ENCODE results near the gene SRGAP2C. TPM values are rescaled to one million over a fixed set of nuclear protein-coding genes. Genes with fewer than 3 reads are reported as not detected.
"Not testable (repeated sequence)": the region's sequence is repeated elsewhere in the genome, so short reads cannot be mapped to it uniquely, and the experiment has no call there.

SRGAP2C gene
- total and polyA plus RNA-seq, 4 donors = 1.9 to 11.9 (median 4.3) TPM

DNA sequence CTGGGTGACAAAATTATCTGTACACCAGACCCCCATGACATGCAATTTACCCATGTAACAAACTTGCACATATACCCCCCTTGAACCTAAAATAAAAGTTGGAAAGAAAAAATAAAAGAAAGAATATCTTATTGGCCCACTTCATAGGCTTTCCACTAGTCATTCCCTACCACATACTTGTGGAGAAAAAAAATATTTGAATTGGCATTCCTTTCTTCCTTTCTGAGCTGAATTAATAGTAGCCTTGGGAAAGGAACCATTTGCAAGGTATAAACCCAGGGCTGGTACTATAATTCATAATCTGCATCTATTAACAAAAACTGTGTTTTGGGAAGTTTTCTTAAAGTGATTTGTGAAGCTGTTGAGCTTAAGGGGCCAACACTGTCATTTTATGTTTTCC, 140.0 kb downstream of the SRGAP2C start:
- not testable (repeated sequence) for H3K9me3 ChIP-seq (ENCODE audit: control insufficient read depth in 4 of 4, low read length in 3 of 4); H3K4me1 ChIP-seq (ENCODE audit: control insufficient read depth in 4 of 4, insufficient read depth in 4 of 4, low read length in 3 of 4); H3K9ac ChIP-seq (ENCODE audit: low read depth in 1 of 2, low read length in 2 of 2); H3K4me3 ChIP-seq (ENCODE audit: low read depth in 1 of 3, low read length in 3 of 3); H3K36me3 ChIP-seq (ENCODE audit: control insufficient read depth in 4 of 4, insufficient read depth in 3 of 4, low read depth in 1 of 4, low read length in 3 of 4); H3K27me3 ChIP-seq (ENCODE audit: control insufficient read depth in 4 of 4, insufficient read depth in 4 of 4, low read length in 3 of 4); DNase-seq (ENCODE audit: low spot score); H3K27ac ChIP-seq (ENCODE audit: low read depth in 1 of 2, low read length in 2 of 2)

DNA sequence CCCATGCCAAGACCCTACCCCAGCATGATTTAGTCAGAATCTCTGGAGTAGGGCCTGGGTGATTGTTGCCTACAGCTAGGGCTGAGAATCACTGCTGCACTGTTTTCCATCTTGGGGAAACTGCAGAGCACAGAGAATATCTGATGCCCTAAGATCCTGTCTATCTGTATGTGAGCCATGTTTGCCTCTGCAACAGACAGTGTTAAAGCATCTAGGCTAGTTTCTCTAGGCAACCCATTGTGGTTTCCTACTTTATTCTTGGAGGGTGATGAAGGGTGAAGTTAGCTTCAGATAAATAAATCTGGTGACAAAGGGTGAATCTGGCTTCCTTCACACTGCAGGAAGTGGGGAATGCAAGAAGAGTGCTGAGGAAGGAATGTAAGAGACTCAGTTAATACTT, 147.4 kb downstream of the SRGAP2C start:
- not testable (repeated sequence) for H3K36me3 ChIP-seq (ENCODE audit: control insufficient read depth in 4 of 4, insufficient read depth in 3 of 4, low read depth in 1 of 4, low read length in 3 of 4); H3K4me1 ChIP-seq (ENCODE audit: control insufficient read depth in 4 of 4, insufficient read depth in 4 of 4, low read length in 3 of 4); H3K9me3 ChIP-seq (ENCODE audit: control insufficient read depth in 4 of 4, low read length in 3 of 4); H3K27ac ChIP-seq (ENCODE audit: low read depth in 1 of 2, low read length in 2 of 2); DNase-seq (ENCODE audit: low spot score); H3K9ac ChIP-seq (ENCODE audit: low read depth in 1 of 2, low read length in 2 of 2); H3K4me3 ChIP-seq (ENCODE audit: low read depth in 1 of 3, low read length in 3 of 3); H3K27me3 ChIP-seq (ENCODE audit: control insufficient read depth in 4 of 4, insufficient read depth in 4 of 4, low read length in 3 of 4)

DNA sequence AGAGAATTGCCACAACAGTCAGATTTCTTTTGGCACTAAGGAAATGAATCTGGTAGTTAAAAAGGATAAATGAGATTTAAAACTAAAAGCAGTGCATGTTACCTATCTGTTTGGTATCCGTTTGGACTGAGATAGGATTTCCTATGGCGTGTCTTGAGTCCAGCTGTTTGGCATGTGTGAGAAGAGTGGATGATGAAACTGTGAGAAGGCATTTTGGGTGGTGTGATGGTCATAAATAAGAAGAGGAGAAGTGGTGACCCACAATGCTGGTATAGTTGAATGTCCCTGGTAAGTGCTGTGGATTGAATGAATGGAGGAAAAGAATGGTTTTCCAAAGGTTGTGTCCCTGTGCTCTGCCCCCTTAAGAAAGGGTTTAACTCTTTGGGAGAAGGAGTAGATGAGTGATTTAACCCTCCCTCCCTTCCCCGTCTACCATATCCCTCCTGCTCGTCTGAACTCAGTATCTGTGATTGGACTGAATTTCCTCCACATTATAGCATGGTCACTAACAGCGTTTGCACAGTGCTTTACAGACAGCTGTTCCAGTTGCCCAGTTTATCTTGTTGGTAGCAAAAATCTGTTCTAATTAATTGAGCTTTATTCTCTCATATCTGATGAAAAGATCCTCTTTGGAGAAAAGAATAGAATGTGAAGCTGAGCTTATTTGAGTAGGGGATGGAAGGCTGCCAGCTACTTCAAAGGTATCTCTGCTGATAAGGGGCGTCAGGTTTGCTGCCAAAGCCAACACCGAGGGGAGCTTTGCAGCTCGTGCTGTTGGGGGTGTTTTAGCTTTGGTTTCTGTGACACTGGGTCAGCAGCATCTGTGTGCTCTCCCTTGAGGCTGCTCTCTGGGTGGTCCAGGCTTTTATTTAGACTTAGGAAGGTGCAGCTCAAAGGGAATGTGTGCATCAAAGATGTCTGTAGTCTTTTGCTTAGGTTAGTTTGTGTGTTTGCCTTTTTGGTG, 148.1 kb downstream of the SRGAP2C start:
- WGBS = no CpG with 5 or more reads among the region's 8 CpGs
- H3K9ac ChIP-seq (ENCODE audit: low read depth in 1 of 2, low read length in 2 of 2); H3K27ac ChIP-seq (ENCODE audit: low read depth in 1 of 2, low read length in 2 of 2); H3K27me3 ChIP-seq (ENCODE audit: control insufficient read depth in 4 of 4, insufficient read depth in 4 of 4, low read length in 3 of 4); H3K36me3 ChIP-seq (ENCODE audit: control insufficient read depth in 4 of 4, insufficient read depth in 3 of 4, low read depth in 1 of 4, low read length in 3 of 4); DNase-seq (ENCODE audit: low spot score); H3K4me3 ChIP-seq (ENCODE audit: low read depth in 1 of 3, low read length in 3 of 3); H3K4me1 ChIP-seq (ENCODE audit: control insufficient read depth in 4 of 4, insufficient read depth in 4 of 4, low read length in 3 of 4); H3K9me3 ChIP-seq (ENCODE audit: control insufficient read depth in 4 of 4, low read length in 3 of 4): not testable (repeated sequence)

DNA sequence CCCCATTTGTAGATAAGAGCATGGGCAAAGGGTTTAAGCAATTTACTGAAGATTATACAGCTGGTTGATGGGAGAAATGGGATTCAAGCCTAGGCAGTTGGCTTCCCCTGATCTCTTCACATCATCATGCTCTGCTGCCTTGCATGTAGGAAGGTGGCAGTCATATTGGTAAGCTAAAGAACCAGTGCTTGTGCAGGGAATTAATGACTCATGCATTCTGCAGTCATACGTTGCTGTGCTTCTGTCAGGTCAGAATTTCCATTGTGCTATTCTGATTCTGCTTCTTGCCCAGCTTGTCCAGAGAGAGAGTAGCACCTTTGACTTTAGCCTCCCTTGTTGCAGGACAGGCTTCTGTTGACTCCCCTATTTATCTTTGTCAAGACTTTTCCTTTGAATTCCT, 153.2 kb downstream of the SRGAP2C start:
- not testable (repeated sequence) for H3K4me1 ChIP-seq (ENCODE audit: control insufficient read depth in 4 of 4, insufficient read depth in 4 of 4, low read length in 3 of 4); H3K27me3 ChIP-seq (ENCODE audit: control insufficient read depth in 4 of 4, insufficient read depth in 4 of 4, low read length in 3 of 4); H3K36me3 ChIP-seq (ENCODE audit: control insufficient read depth in 4 of 4, insufficient read depth in 3 of 4, low read depth in 1 of 4, low read length in 3 of 4); DNase-seq (ENCODE audit: low spot score); H3K9ac ChIP-seq (ENCODE audit: low read depth in 1 of 2, low read length in 2 of 2); H3K27ac ChIP-seq (ENCODE audit: low read depth in 1 of 2, low read length in 2 of 2); H3K4me3 ChIP-seq (ENCODE audit: low read depth in 1 of 3, low read length in 3 of 3); H3K9me3 ChIP-seq (ENCODE audit: control insufficient read depth in 4 of 4, low read length in 3 of 4)
- WGBS = no CpG with 5 or more reads among the region's 1 CpG

DNA sequence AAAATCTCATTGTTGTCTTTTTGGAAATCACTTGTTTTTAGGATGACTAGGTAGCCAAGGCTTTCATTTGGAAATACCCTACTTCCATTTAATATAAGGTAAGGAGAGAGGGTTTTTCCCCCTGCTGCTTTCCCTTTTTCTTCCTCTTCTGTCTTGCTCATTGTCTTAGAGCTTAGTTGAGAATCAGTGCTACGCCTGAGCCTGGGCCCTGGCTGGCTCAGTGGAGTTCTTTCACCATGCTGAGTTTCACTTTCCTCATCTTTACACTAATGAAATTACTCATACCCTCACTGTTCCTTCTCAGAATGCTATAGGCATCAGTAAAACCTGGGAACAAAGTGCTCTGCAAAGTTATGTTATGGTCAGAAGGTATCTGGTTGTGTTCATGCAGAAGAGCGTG, 154.8 kb downstream of the SRGAP2C start:
- WGBS = no CpG with 5 or more reads among the region's 2 CpGs
- not testable (repeated sequence) for H3K9me3 ChIP-seq (ENCODE audit: control insufficient read depth in 4 of 4, low read length in 3 of 4); H3K4me3 ChIP-seq (ENCODE audit: low read depth in 1 of 3, low read length in 3 of 3); H3K9ac ChIP-seq (ENCODE audit: low read depth in 1 of 2, low read length in 2 of 2); H3K27me3 ChIP-seq (ENCODE audit: control insufficient read depth in 4 of 4, insufficient read depth in 4 of 4, low read length in 3 of 4); DNase-seq (ENCODE audit: low spot score); H3K4me1 ChIP-seq (ENCODE audit: control insufficient read depth in 4 of 4, insufficient read depth in 4 of 4, low read length in 3 of 4); H3K36me3 ChIP-seq (ENCODE audit: control insufficient read depth in 4 of 4, insufficient read depth in 3 of 4, low read depth in 1 of 4, low read length in 3 of 4); H3K27ac ChIP-seq (ENCODE audit: low read depth in 1 of 2, low read length in 2 of 2)

DNA sequence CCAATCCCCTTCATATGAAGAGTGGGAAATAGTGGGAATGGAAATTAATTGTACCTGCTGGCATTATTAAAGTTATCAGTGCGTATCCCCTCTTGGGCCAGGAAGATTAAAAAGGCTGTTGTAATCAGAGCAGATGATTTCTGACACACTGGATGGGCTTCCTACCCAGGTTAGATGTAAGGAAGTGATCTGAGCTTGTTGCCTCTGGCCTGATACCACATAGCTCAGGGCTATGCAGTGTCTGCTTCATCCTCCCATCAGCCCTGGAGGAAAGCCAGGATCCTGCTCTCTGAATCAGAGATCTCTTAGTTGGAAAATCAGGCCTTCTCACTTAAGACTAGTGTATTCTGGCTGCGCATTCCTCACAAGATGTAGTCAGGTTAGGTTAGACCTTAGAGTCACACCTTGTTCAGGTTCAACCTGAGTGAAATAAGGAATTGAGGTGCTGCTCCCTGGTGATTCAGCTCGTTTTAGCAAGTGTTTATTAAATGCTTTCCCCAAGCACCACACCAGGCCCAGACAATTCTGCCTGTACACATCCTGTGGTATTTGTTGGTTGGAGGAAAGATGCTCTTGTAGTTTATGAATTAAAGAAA, 158.6 kb downstream of the SRGAP2C start:
- not testable (repeated sequence) for H3K36me3 ChIP-seq (ENCODE audit: control insufficient read depth in 4 of 4, insufficient read depth in 3 of 4, low read depth in 1 of 4, low read length in 3 of 4); H3K27ac ChIP-seq (ENCODE audit: low read depth in 1 of 2, low read length in 2 of 2); DNase-seq (ENCODE audit: low spot score); H3K9me3 ChIP-seq (ENCODE audit: control insufficient read depth in 4 of 4, low read length in 3 of 4); H3K27me3 ChIP-seq (ENCODE audit: control insufficient read depth in 4 of 4, insufficient read depth in 4 of 4, low read length in 3 of 4); H3K4me1 ChIP-seq (ENCODE audit: control insufficient read depth in 4 of 4, insufficient read depth in 4 of 4, low read length in 3 of 4); H3K4me3 ChIP-seq (ENCODE audit: low read depth in 1 of 3, low read length in 3 of 3); H3K9ac ChIP-seq (ENCODE audit: low read depth in 1 of 2, low read length in 2 of 2)
- 100% methylated on average over 1 of the region's 3 CpGs for WGBS

DNA sequence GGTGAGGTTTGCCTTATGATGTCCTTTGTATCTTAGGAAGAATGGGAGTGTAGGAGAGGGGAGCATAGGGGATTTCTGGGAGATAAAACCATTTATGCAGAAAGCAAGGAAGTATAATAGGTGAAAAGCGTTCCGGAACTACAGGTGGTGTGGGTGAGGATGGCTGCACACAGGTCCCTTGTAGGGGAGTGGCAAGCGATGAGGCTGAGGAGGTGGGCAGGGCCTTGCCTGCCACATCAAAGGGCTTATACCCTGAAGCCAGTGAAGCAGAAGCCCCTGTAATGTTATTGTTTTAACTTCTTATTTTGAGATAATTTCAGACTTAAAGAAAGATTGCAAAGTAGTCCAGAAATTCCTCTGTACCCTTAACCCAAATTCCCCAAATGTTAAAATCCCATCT, 159.6 kb downstream of the SRGAP2C start:
- H3K4me3 ChIP-seq (ENCODE audit: low read depth in 1 of 3, low read length in 3 of 3); H3K9ac ChIP-seq (ENCODE audit: low read depth in 1 of 2, low read length in 2 of 2); DNase-seq (ENCODE audit: low spot score); H3K27ac ChIP-seq (ENCODE audit: low read depth in 1 of 2, low read length in 2 of 2); H3K9me3 ChIP-seq (ENCODE audit: control insufficient read depth in 4 of 4, low read length in 3 of 4); H3K36me3 ChIP-seq (ENCODE audit: control insufficient read depth in 4 of 4, insufficient read depth in 3 of 4, low read depth in 1 of 4, low read length in 3 of 4); H3K4me1 ChIP-seq (ENCODE audit: control insufficient read depth in 4 of 4, insufficient read depth in 4 of 4, low read length in 3 of 4); H3K27me3 ChIP-seq (ENCODE audit: control insufficient read depth in 4 of 4, insufficient read depth in 4 of 4, low read length in 3 of 4): not testable (repeated sequence)
- no CpG with 5 or more reads among the region's 3 CpGs for WGBS

DNA sequence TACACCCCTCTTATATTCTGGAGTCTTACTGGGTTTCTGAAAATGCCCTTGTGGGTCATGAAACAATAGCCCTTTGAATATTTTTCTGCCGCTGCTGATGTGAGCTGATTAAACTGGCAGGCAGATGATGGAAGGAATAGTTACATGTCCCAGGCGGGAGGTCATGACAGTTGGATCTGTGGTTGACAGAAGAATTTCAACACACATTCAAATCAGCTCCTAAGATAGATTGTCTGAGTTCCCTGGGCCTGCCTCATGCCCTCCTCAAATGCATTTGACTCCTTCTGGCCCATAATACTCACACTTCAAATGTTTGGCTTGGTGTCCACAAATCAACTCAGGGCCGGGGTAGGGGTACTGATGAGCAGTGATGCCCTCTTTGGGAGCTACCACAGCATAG, 161.9 kb downstream of the SRGAP2C start:
- DNase-seq (ENCODE audit: low spot score); H3K27ac ChIP-seq (ENCODE audit: low read depth in 1 of 2, low read length in 2 of 2); H3K9ac ChIP-seq (ENCODE audit: low read depth in 1 of 2, low read length in 2 of 2); H3K36me3 ChIP-seq (ENCODE audit: control insufficient read depth in 4 of 4, insufficient read depth in 3 of 4, low read depth in 1 of 4, low read length in 3 of 4); H3K9me3 ChIP-seq (ENCODE audit: control insufficient read depth in 4 of 4, low read length in 3 of 4); H3K4me1 ChIP-seq (ENCODE audit: control insufficient read depth in 4 of 4, insufficient read depth in 4 of 4, low read length in 3 of 4); H3K27me3 ChIP-seq (ENCODE audit: control insufficient read depth in 4 of 4, insufficient read depth in 4 of 4, low read length in 3 of 4); H3K4me3 ChIP-seq (ENCODE audit: low read depth in 1 of 3, low read length in 3 of 3): not testable (repeated sequence)
- WGBS = 59% methylated on average over 3 of the region's 3 CpGs
